K562 (cell line): ENCODE data around the gene NDUFB8. TPM values are rescaled to one million over a fixed set of nuclear protein-coding genes. Genes with fewer than 3 reads are reported as not detected.

Experiments used
- ATAC-seq: fragments of 200-7000 bp; cut with Tn5 transposase; 3 replicates; pipeline ENCODE4 v1.9.1; 2020; ENCODE audit warnings: moderate library complexity
- BruUV-seq: library from RNA; stranded (reverse); fragments of 400-500 nt; replicated peaks from 2 replicates; lab custom pipeline; 2021; lab: Mats Ljungman, UMichigan
- CTCF ChIA-PET: fragments of 300-600 bp; formaldehyde crosslinking; extraction: SDS; loops from one replicate; lab custom pipeline; 2021; ENCODE audit warnings: low intra/inter-chr PET ratio; lab: Yijun Ruan, JAX
- POLR2A ChIA-PET: fragments of 300-600, 350-650 bp; sonication (Branson Sonifier 250); formaldehyde crosslinking; extraction: SDS; loops from one replicate; lab custom pipeline; 2021; ENCODE audit warnings: antibody characterized with exemption, inconsistent platforms; lab: Yijun Ruan, JAX
- DNase-seq, 4 experiments: peaks; one replicate each; pipeline versions ENCODE4 v3.0.0 to v3.0.0-alpha.2; 2011 to 2018; ENCODE audit warnings: low spot score in 3 of 4, mixed read lengths in 3 of 4; ENCODE audit errors: extremely low read depth in 1 of 4
- FAIRE-seq: peaks from 2 replicates; lab custom pipeline; 2011; peaks lifted over from hg19 to GRCh38; lab: Jason Lieb, UNC
- H2AFZ ChIP-seq: 2 replicates; pipeline ENCODE4 v1.6.0; 2011; ENCODE audit warnings: low read depth, low read length, control low read depth, inconsistent platforms
- H3K27ac ChIP-seq: fragments of 200-600 bp; 3 replicates; pipeline ENCODE4 v1.8.0; 2011; ENCODE audit warnings: low read depth, mild to moderate bottlenecking, control low read depth, inconsistent platforms, low read length, moderate library complexity, mixed read lengths; ENCODE audit errors: extremely low read depth
- H3K27me3 ChIP-seq, 2 experiments: fragments of 300-600 bp in 1 of 2; 2 replicates in 1 of 2; 3 replicates in 1 of 2; pipeline versions ENCODE4 v1.6.0 to v1.8.0; 2011; ENCODE audit warnings: inconsistent platforms in 2 of 2, low read length in 2 of 2, mild to moderate bottlenecking in 1 of 2, mixed read lengths in 1 of 2, moderate library complexity in 1 of 2; ENCODE audit not compliant: control insufficient read depth in 2 of 2, insufficient read depth in 2 of 2
- H3K36me3 ChIP-seq: fragments of 300-600 bp; 3 replicates; pipeline ENCODE4 v1.8.0; 2011; ENCODE audit warnings: mild to moderate bottlenecking, low read length, inconsistent platforms; ENCODE audit not compliant: control insufficient read depth, insufficient read depth
- H3K4me1 ChIP-seq, 2 experiments: fragments of 200-600 bp in 1 of 2; replicated peaks in 1 of 2; 2 replicates in 1 of 2; 3 replicates in 1 of 2; pipeline versions ENCODE4 v1.5.1 to v1.8.0; 2011; ENCODE audit warnings: inconsistent platforms in 2 of 2, low read length in 2 of 2, mild to moderate bottlenecking in 1 of 2, mixed read lengths in 1 of 2, moderate library complexity in 1 of 2; ENCODE audit not compliant: control insufficient read depth in 2 of 2, insufficient read depth in 2 of 2
- H3K4me2 ChIP-seq: 2 replicates; pipeline ENCODE4 v1.6.1; 2011; ENCODE audit warnings: low read length, control low read depth, inconsistent platforms, mixed read lengths; ENCODE audit not compliant: insufficient read depth
- H3K4me3 ChIP-seq: fragments of 200-600 bp; sonication (generic), shearing (Covaris generic); 2 replicates; pipeline ENCODE4 v1.5.1; 2016; ENCODE audit warnings: control low read depth, inconsistent platforms
- H3K79me2 ChIP-seq: fragments of 200-600 bp; 3 replicates; pipeline ENCODE4 v1.8.0; 2011; ENCODE audit warnings: low read length, inconsistent platforms; ENCODE audit not compliant: control insufficient read depth, insufficient read depth
- H3K9ac ChIP-seq, 2 experiments: 2 replicates each; pipeline versions ENCODE4 v1.6.0 to v1.6.1; 2011; ENCODE audit warnings: low read depth in 2 of 2, low read length in 2 of 2, control low read depth in 1 of 2, inconsistent platforms in 1 of 2, mild to moderate bottlenecking in 1 of 2, mixed read lengths in 1 of 2; ENCODE audit not compliant: insufficient read depth in 1 of 2
- H3K9me1 ChIP-seq: one replicate; pipeline ENCODE4 v1.6.0; 2011; ENCODE audit warnings: inconsistent platforms, mild to moderate bottlenecking, low read length, moderate library complexity; ENCODE audit not compliant: control insufficient read depth, insufficient read depth
- H3K9me3 ChIP-seq: replicated peaks from 2 replicates; pipeline ENCODE4 v1.5.1; 2011; ENCODE audit warnings: low read depth, low read length, inconsistent platforms; ENCODE audit not compliant: control insufficient read depth, insufficient read depth
- H4K20me1 ChIP-seq: replicated peaks from 2 replicates; pipeline ENCODE4 v1.6.1; 2011; ENCODE audit warnings: low read length, inconsistent platforms, mixed read lengths; ENCODE audit not compliant: control insufficient read depth, insufficient read depth
- DNMT1 ChIP-seq: fragments of 450-650 bp; IDR thresholded peaks from 2 replicates; pipeline ENCODE4 v1.6.1; 2016; ENCODE audit warnings: antibody characterized with exemption, mild to moderate bottlenecking
- FOS ChIP-seq: IDR thresholded peaks from 3 replicates; pipeline ENCODE4 v1.6.1; 2011; ENCODE audit not compliant: insufficient read length; ENCODE audit errors: extremely low read depth
- LEF1 ChIP-seq: fragments of 450-650 bp; IDR thresholded peaks from 2 replicates; pipeline ENCODE4 v1.6.1; 2016; ENCODE audit warnings: mild to moderate bottlenecking
- MEIS2 ChIP-seq: fragments of 450-650 bp; IDR thresholded peaks from 2 replicates; pipeline ENCODE4 v1.6.1; 2014; ENCODE audit warnings: mild to moderate bottlenecking; ENCODE audit not compliant: partially characterized antibody
- RFX1 ChIP-seq: fragments of 450-650 bp; IDR thresholded peaks from 2 replicates; pipeline ENCODE4 v1.6.1; 2016; ENCODE audit warnings: mild to moderate bottlenecking, moderate library complexity
- SMARCC2 ChIP-seq: fragments of 450-650 bp; IDR thresholded peaks from 2 replicates; pipeline ENCODE4 v1.6.1; 2017; ENCODE audit warnings: antibody characterized with exemption, moderate library complexity, mild to moderate bottlenecking, low read depth
- SRSF3 ChIP-seq: fragments of 200-400 bp; formaldehyde crosslinking; IDR thresholded peaks from 2 replicates; pipeline ENCODE4 v1.6.1; 2016; ENCODE audit warnings: mild to moderate bottlenecking, low read length, moderate library complexity; ENCODE audit not compliant: insufficient read depth
- ZBED1 ChIP-seq: IDR thresholded peaks from 2 replicates; pipeline ENCODE4 v1.6.1; 2014
- WGBS: fragments of 100-300 bp; shearing (Covaris generic); methylation state at CpG from one replicate; pipeline ENCODE4 v1.1.6; 2016; ENCODE audit warnings: low coverage, mixed read lengths; ENCODE audit not compliant: insufficient coverage; ENCODE audit errors: missing lambda C conversion rate; 5-methylcytosine and 5-hydroxymethylcytosine counted together
- in situ Hi-C: fragments of 300-500 bp; cut with MboI; formaldehyde crosslinking; loops from 4 replicates; pipeline ENCODE4 v1.15.0; 2018; ENCODE audit warnings: inconsistent platforms, mixed read lengths
- intact Hi-C: fragments of 100-400 bp; cut with micrococcal nuclease; formaldehyde crosslinking; loops from 2 replicates; pipeline ENCODE4 v1.14.2; 2022
- polyA plus RNA-seq, 8 experiments: library from polyadenylated mRNA; depleted of rRNA in 4 of 8; stranded (reverse) in 5 of 8; unstranded in 3 of 8; fragments of >200 nt; fragmentation: Nextera tagmentation in 2 of 8; fragmentation: Illumina TruSeq in 1 of 8; extraction: Ambion mirVana in 2 of 8; extraction: Trizol in 1 of 8; gene quantifications; 2 replicates each; pipeline versions ENCODE4 v1.2.1 to v1.2.3, GENCODE V29; 2011 to 2014; ENCODE audit warnings: inconsistent platforms in 1 of 8, missing spikeins in 1 of 8
- total RNA-seq, 7 experiments: library from RNA; depleted of rRNA in 6 of 7; stranded (reverse); fragments of >200 nt in 6 of 7; fragmentation: Illumina TruSeq in 2 of 7; extraction: Trizol in 2 of 7; gene quantifications; 2 replicates each; pipeline versions ENCODE4 v1.2.1 to v1.2.3, GENCODE V29; 2011 to 2021; ENCODE audit warnings: low replicate concordance in 1 of 7
- TF ChIP-seq, protein P1 (sequence below), 2 experiments: IDR thresholded peaks in 1 of 2; conservative IDR thresholded peaks in 1 of 2; 2 replicates each; pipeline ENCODE4 v1.6.1; 2016; ENCODE audit warnings: low read depth in 2 of 2, mild to moderate bottlenecking in 1 of 2, missing compliant biosample characterization in 1 of 2, missing genetic modification characterization in 1 of 2, moderate library complexity in 1 of 2
- TF ChIP-seq, protein P2 (sequence below): fragments of 250-450 bp; sonication (Bioruptor Pico); IDR thresholded peaks from 2 replicates; pipeline ENCODE4 v1.8.0; 2022; ENCODE audit warnings: inconsistent platforms, mild to moderate bottlenecking, moderate library complexity, borderline replicate concordance
- TF ChIP-seq, protein P3 (sequence below), 2 experiments: fragments of 450-650 bp; conservative IDR thresholded peaks; 2 replicates each; pipeline ENCODE4 v1.6.1; 2017; ENCODE audit warnings: mild to moderate bottlenecking in 2 of 2, moderate library complexity in 2 of 2
- TF ChIP-seq, protein P4 (sequence below): fragments of 250-450 bp; sonication (Bioruptor Pico); IDR thresholded peaks from 2 replicates; pipeline ENCODE4 v1.5.0; 2021

The NDUFB8 gene
- total and polyA plus RNA-seq, 9 of the 15 experiments (the other 6 are each of a cell fraction or from before 2014, with no cell fraction given), result 131 to 360 (median 199) TPM

DNA sequence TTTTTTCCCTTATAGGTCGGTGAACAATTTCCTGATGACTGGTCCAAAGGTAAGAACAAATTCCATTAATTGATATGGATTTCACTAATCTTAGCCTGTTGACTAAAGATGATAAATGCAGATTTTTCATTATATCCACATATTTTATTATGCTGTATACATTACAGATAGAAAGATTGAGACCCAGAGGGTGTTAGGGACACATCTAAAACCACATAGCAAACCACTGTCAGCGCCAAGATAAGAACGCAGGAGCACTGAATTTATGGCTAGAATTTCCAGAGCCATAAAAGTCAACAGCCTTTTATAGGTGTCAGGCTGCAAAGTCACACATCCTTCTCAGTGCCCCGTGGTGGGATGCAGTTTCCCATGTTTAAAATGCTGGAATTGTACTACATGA lies 50.6 kb downstream of the NDUFB8 start:
- Histone ChIP-seq H3K9me3 (no peaks in the 10 kb centered on the region), H3K79me2 (no peaks in the 10 kb centered on the region), H3K4me3 (no peak overlapping the region), H2AFZ (no peak overlapping the region), H3K9ac (no peak overlapping the region), H4K20me1 (peaks cover 4% of the 10 kb centered on the region; the same call in 1 of the 2 replicates), H3K9me1 (no peaks in the 10 kb centered on the region), H3K27ac (no peak overlapping the region), H3K36me3 (no peaks in the 10 kb centered on the region), H3K27me3 (peaks cover 9 to 23% of the 10 kb centered on the region in 2 experiments; a peak in 4 of 5 replicates), H3K4me2 (no peak overlapping the region), H3K4me1 (peaks cover 0 to 8% of the 10 kb centered on the region in 2 experiments; a peak in 3 of 5 replicates)
- BruUV-seq, result no TSS peak
- 0% methylated on average over 4 of the region's 4 CpGs for WGBS
- ATAC-seq (no peak), FAIRE-seq (no peak), DNase-seq (no peak)
- intact Hi-C loops (no loop called here), in situ Hi-C loops (no loop called here)
- ChIA-PET CTCF (no interaction called here), POLR2A (no interaction called here)
- TF ChIP-seq SMARCC2, result no peak
- TF ChIP-seq, protein P1, sequence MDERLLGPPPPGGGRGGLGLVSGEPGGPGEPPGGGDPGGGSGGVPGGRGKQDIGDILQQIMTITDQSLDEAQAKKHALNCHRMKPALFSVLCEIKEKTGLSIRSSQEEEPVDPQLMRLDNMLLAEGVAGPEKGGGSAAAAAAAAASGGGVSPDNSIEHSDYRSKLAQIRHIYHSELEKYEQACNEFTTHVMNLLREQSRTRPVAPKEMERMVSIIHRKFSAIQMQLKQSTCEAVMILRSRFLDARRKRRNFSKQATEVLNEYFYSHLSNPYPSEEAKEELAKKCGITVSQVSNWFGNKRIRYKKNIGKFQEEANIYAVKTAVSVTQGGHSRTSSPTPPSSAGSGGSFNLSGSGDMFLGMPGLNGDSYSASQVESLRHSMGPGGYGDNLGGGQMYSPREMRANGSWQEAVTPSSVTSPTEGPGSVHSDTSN (CRISPR knock-in tag; IDR thresholded peaks at IDR 0.05; ENCODE audit: low read depth), result no peak
- TF ChIP-seq, protein P1 (tag; conservative IDR thresholded peaks at IDR 0.05; ENCODE audit: low read depth), result 0 out of 2 replicates have a peak, but pooled peaks have one; percentile 19
- no peak for TF ChIP-seq ZBED1
- TF ChIP-seq FOS, result no peak
- TF ChIP-seq, protein P2, sequence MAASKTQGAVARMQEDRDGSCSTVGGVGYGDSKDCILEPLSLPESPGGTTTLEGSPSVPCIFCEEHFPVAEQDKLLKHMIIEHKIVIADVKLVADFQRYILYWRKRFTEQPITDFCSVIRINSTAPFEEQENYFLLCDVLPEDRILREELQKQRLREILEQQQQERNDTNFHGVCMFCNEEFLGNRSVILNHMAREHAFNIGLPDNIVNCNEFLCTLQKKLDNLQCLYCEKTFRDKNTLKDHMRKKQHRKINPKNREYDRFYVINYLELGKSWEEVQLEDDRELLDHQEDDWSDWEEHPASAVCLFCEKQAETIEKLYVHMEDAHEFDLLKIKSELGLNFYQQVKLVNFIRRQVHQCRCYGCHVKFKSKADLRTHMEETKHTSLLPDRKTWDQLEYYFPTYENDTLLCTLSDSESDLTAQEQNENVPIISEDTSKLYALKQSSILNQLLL, result no peak
- no peak for TF ChIP-seq DNMT1
- TF ChIP-seq, protein P3, sequence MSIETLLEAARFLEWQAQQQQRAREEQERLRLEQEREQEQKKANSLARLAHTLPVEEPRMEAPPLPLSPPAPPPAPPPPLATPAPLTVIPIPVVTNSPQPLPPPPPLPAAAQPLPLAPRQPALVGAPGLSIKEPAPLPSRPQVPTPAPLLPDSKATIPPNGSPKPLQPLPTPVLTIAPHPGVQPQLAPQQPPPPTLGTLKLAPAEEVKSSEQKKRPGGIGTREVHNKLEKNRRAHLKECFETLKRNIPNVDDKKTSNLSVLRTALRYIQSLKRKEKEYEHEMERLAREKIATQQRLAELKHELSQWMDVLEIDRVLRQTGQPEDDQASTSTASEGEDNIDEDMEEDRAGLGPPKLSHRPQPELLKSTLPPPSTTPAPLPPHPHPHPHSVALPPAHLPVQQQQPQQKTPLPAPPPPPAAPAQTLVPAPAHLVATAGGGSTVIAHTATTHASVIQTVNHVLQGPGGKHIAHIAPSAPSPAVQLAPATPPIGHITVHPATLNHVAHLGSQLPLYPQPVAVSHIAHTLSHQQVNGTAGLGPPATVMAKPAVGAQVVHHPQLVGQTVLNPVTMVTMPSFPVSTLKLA (conservative IDR thresholded peaks at IDR 0.05), result no peak
- TF ChIP-seq LEF1, result no peak
- peak; percentile 71 for TF ChIP-seq MEIS2
- no peak for TF ChIP-seq SRSF3
- TF ChIP-seq, protein P4, sequence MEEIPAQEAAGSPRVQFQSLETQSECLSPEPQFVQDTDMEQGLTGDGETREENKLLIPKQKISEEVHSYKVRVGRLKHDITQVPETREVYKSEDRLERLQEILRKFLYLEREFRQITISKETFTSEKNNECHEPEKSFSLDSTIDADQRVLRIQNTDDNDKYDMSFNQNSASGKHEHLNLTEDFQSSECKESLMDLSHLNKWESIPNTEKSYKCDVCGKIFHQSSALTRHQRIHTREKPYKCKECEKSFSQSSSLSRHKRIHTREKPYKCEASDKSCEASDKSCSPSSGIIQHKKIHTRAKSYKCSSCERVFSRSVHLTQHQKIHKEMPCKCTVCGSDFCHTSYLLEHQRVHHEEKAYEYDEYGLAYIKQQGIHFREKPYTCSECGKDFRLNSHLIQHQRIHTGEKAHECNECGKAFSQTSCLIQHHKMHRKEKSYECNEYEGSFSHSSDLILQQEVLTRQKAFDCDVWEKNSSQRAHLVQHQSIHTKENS (CRISPR knock-in tag), result no peak
- no peak for TF ChIP-seq RFX1
